ENCODE measurements around the gene SOST.

Gene SOST

GRCh38 chr17:43720311-43721060 is 38.1 kb downstream of the SOST start:
- H3K4me2 ChIP-seq (ENCODE audit: low read depth, low read length, poor library complexity, severe bottlenecking): peak overlapping the region; percentile 27
- H3K79me2 ChIP-seq (ENCODE audit: insufficient read depth, low read length): no peaks in the 10 kb centered on the region
- no peaks in the 10 kb centered on the region for H3F3A ChIP-seq (ENCODE audit: insufficient read depth)
- no peaks in the 10 kb centered on the region for H3K27me3 ChIP-seq (ENCODE audit: low read length)
- H3K9me3 ChIP-seq (ENCODE audit: insufficient read depth, low read length): no peaks in the 10 kb centered on the region
- H3K27ac ChIP-seq (ENCODE audit: low read depth, low read length): no peak overlapping the region
- H2AFZ ChIP-seq (ENCODE audit: low read depth, low read length, severe bottlenecking): peak overlapping the region; percentile 54
- H3K9me2 ChIP-seq (replicated peaks; ENCODE audit: insufficient read depth, low read length): no peaks in the 10 kb centered on the region
- TF ChIP-seq EZH2phosphoT487 (conservative IDR thresholded peaks at IDR 0.05; ENCODE audit: low read length) (no peak), CTCF (IDR thresholded peaks at IDR 0.05; ENCODE audit: insufficient read depth, low read length, poor library complexity, severe bottlenecking) (no peak)
- no peaks in the 10 kb centered on the region for H3K36me3 ChIP-seq (ENCODE audit: low read length)
- H4K20me1 ChIP-seq (ENCODE audit: low read depth, low read length): no peaks in the 10 kb centered on the region
- H3K9ac ChIP-seq (ENCODE audit: low read length): no peak overlapping the region
- no peak overlapping the region for H3K4me3 ChIP-seq (ENCODE audit: insufficient read depth, low read length, poor library complexity, severe bottlenecking)

DNA sequence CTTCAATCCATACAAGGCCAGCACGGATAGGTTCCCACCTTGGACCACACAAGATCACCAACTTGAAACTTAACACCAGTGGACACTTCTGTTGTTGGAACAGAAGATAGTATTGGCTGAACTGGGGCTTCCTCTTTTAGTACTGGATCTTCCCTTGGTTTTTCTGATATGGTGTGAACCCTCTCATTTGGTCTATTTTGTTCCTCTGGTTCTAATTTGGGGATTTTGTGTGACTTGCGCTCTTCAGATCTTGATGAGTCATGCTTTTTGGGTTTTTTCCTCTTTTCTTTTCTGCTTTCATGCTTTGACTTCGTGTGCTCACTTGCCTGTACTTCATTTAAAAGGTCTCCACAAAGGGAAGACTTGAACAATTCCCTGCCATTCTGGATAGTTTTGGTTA is 39.0 kb downstream of the SOST start:
- Histone ChIP-seq H3K4me2 (ENCODE audit: low read depth, low read length, poor library complexity, severe bottlenecking) (no peak overlapping the region), H3K9ac (ENCODE audit: low read length) (no peak overlapping the region), H2AFZ (ENCODE audit: low read depth, low read length, severe bottlenecking) (no peak overlapping the region), H3K4me3 (ENCODE audit: insufficient read depth, low read length, poor library complexity, severe bottlenecking) (no peak overlapping the region), H4K20me1 (ENCODE audit: low read depth, low read length) (no peaks in the 10 kb centered on the region), H3K9me3 (ENCODE audit: insufficient read depth, low read length) (no peaks in the 10 kb centered on the region), H3F3A (ENCODE audit: insufficient read depth) (no peaks in the 10 kb centered on the region), H3K9me2 (replicated peaks; ENCODE audit: insufficient read depth, low read length) (no peaks in the 10 kb centered on the region), H3K27ac (ENCODE audit: low read depth, low read length) (no peak overlapping the region), H3K36me3 (ENCODE audit: low read length) (no peaks in the 10 kb centered on the region), H3K27me3 (ENCODE audit: low read length) (no peaks in the 10 kb centered on the region), H3K79me2 (ENCODE audit: insufficient read depth, low read length) (no peaks in the 10 kb centered on the region)
- TF ChIP-seq CTCF (IDR thresholded peaks at IDR 0.05; ENCODE audit: insufficient read depth, low read length, poor library complexity, severe bottlenecking) (no peak), EZH2phosphoT487 (conservative IDR thresholded peaks at IDR 0.05; ENCODE audit: low read length) (no peak)

DNA sequence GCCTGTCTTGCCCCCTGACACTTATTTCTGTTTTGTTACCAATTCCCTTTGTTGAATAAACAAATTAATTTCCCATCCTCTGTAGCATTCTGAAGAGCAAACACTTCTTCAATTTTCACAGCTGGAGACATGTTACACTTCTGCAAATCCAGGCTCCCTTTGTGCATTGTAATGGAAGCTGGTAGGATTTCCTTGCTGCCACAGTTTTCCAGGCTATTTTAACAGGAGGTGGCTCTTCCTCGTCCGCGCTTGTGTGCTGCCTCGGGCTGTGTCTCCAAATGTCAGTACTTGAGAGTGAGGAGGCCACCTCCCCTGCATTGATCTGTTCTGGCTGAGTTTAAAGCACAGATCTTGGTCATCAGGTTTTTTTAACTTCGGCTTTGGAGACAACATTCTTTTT is 40.0 kb downstream of the SOST start:
- H3K9me3 ChIP-seq (ENCODE audit: insufficient read depth, low read length): no peaks in the 10 kb centered on the region
- H3K9ac ChIP-seq (ENCODE audit: low read length): no peak overlapping the region
- no peak overlapping the region for H3K27ac ChIP-seq (ENCODE audit: low read depth, low read length)
- no peak overlapping the region for H2AFZ ChIP-seq (ENCODE audit: low read depth, low read length, severe bottlenecking)
- H3K27me3 ChIP-seq (ENCODE audit: low read length): no peaks in the 10 kb centered on the region
- no peaks in the 10 kb centered on the region for H3K36me3 ChIP-seq (ENCODE audit: low read length)
- no peaks in the 10 kb centered on the region for H3K79me2 ChIP-seq (ENCODE audit: insufficient read depth, low read length)
- H4K20me1 ChIP-seq (ENCODE audit: low read depth, low read length): no peaks in the 10 kb centered on the region
- no peaks in the 10 kb centered on the region for H3F3A ChIP-seq (ENCODE audit: insufficient read depth)
- H3K4me2 ChIP-seq (ENCODE audit: low read depth, low read length, poor library complexity, severe bottlenecking): no peak overlapping the region
- no peak overlapping the region for H3K4me3 ChIP-seq (ENCODE audit: insufficient read depth, low read length, poor library complexity, severe bottlenecking)
- TF ChIP-seq EZH2phosphoT487 (conservative IDR thresholded peaks at IDR 0.05; ENCODE audit: low read length) (no peak), CTCF (IDR thresholded peaks at IDR 0.05; ENCODE audit: insufficient read depth, low read length, poor library complexity, severe bottlenecking) (no peak)
- H3K9me2 ChIP-seq (replicated peaks; ENCODE audit: insufficient read depth, low read length): no peaks in the 10 kb centered on the region
